SK-MEL-5 (cell line): Measurements from ENCODE around the gene CIAO1. TPM values are rescaled to one million over a fixed set of nuclear protein-coding genes. Genes with fewer than 3 reads are reported as not detected.
A peak's percentile ranks its signal among the peaks of the same experiment; 100 is the strongest.

ENCODE experiments used
- DNase-seq: peaks from one replicate; pipeline ENCODE4 v3.0.0-alpha.2; 2016; ENCODE audit warnings: low read depth, low spot score
- in situ Hi-C: cut with HindIII; loops from 2 replicates; pipeline ENCODE4 v1.10.0; 2016; ENCODE audit warnings: low sequenced_read_pairs, high pct_unique_total_duplicates, low pct_unique_long_range_greater_than_20kb
- total RNA-seq: library from RNA; depleted of rRNA; stranded (reverse); fragments of >200 nt; shearing (Covaris generic); gene quantifications from 2 replicates; pipeline ENCODE4 v1.2.3, GENCODE V29; 2014; rRNA removed

Gene CIAO1
- total RNA-seq, 1 experiment from 2014 or later = 102 TPM

DNA sequence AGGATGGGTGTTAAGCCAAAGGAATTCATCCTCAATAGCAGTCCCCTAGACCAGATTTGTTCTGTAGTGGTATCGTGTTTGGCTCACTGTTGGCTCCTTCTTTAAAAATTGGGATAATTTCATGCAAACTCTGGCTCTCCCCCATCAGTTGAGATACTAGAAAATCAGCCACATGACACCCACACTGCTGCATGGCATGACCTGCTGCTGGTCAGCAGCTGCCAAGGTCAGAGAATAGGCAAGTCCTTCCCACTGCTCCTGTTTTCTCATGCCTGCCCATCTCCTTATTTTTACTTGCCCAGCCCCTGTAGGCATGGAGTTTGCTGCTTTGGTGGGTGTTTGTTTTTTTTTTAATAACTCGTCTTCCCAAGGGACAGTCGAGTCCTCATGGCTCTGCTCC lies 40.3 kb downstream of the CIAO1 start:
- peak; percentile 33 for DNase-seq
- in situ Hi-C loops = no loop called here

GRCh38 chr2:96308248-96308647 lies 42.2 kb downstream of the CIAO1 start:
- in situ Hi-C loops = no loop called here

GRCh38 chr2:96315005-96315399 lies 49.0 kb downstream of the CIAO1 start:
- in situ Hi-C loops = no loop called here
- DNase-seq = no peak

More at GRCh38 chr2:96308248-96308647, 42.2 kb downstream of the CIAO1 start:
- no peak for DNase-seq

GRCh38 chr2:96315400-96316071 lies 49.5 kb downstream of the CIAO1 start:
- in situ Hi-C loops = no loop called here
- no peak for DNase-seq

- no peak for DNase-seq
- in situ Hi-C loops = no loop called here
Measured at GRCh38 chr2:96316999-96317398, 51.0 kb downstream of the CIAO1 start.

- in situ Hi-C loops = no loop called here
- DNase-seq = no peak
Measured at GRCh38 chr2:96317584-96317997, 51.6 kb downstream of the CIAO1 start.

GRCh38 chr2:96318723-96319122 lies 52.7 kb downstream of the CIAO1 start:
- in situ Hi-C loops = no loop called here

GRCh38 chr2:96319396-96319795 lies 53.4 kb downstream of the CIAO1 start:
- no peak for DNase-seq
- in situ Hi-C loops = no loop called here

More at GRCh38 chr2:96318723-96319122, 52.7 kb downstream of the CIAO1 start:
- no peak for DNase-seq

DNA sequence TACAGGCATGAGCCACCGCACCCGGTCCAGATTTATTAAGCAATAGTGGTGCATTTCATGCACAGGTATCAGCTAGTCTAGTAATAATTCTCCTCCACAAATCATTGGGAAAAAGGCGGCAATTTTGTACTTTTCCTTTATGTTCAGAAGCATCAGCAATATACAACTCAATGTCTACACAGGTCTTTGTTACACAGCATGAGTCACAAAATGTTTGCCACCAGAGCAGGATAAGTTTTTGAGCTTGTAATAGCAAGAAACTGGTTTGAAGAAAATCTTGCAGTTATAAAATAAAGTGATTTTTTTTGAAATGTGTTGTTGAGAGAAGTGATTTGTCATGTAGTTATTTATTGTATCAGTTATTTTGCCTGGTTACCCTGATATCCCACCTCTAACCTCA lies 54.3 kb downstream of the CIAO1 start:
- no peak for DNase-seq
- in situ Hi-C loops = no loop called here

GRCh38 chr2:96320728-96321622 lies 55.0 kb downstream of the CIAO1 start:
- in situ Hi-C loops = no loop called here

More at GRCh38 chr2:96320728-96321622, 55.0 kb downstream of the CIAO1 start:
- DNase-seq = peak; percentile 30

Other genes starting within 250 kb of the CIAO1 start
- gene GPAT2, start 231.3 kb upstream of the CIAO1 start, total RNA-seq = not detected in 2 replicates
- not detected in 2 replicates for gene ADRA2B, start 149.7 kb upstream of the CIAO1 start, total RNA-seq
- gene ASTL, start 127.7 kb upstream of the CIAO1 start, total RNA-seq = not detected in 2 replicates
- 0.80 and 1.0 TPM in 2 replicates for gene DUSP2, start 120.8 kb upstream of the CIAO1 start, total RNA-seq
- 208 and 228 TPM in 2 replicates for gene STARD7, start 57.4 kb upstream of the CIAO1 start, total RNA-seq
- gene TMEM127, start 228 bp upstream of the CIAO1 start, total RNA-seq = 22.2 and 23.0 TPM in 2 replicates
- gene SNRNP200, start 39.3 kb downstream of the CIAO1 start, total RNA-seq = 28.0 and 32.8 TPM in 2 replicates
- 6.7 and 6.9 TPM in 2 replicates for gene ITPRIPL1, start 59.1 kb downstream of the CIAO1 start, total RNA-seq
- 17.5 and 20.6 TPM in 2 replicates for gene NCAPH, start 69.5 kb downstream of the CIAO1 start, total RNA-seq
- gene NEURL3, start 239.1 kb downstream of the CIAO1 start, total RNA-seq = not detected in 2 replicates